Measurements from ENCODE around the gene HSPBAP1.

DNA sequence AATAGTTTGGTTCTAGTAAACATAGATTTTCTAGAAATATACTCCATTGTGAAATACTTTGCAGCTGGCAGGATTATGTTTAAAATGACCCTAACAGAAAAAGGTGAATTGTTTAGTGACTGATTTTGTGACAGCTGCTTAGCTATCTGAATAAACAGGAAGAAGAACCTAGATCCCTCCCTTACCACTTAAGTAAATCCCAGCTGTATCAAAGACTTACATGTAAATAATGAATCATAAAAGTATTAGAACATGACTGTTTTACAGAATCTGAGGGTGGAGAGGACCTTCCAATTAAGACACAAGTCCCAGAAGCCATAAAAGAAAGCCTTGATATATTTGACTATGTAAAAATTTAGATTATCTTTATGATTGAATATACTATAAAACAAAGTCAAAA is 17.1 kb upstream of the HSPBAP1 start:
- no peak for TF ChIP-seq POLR2AphosphoS5 (IDR thresholded peaks at IDR 0.05; ENCODE audit: low read depth, low read length)
- no peak for TF ChIP-seq POLR2A (IDR thresholded peaks at IDR 0.05; ENCODE audit: low read depth, low read length)
